HepG2 (cell line): ENCODE results near the gene MAP3K9. TPM values are rescaled to one million over a fixed set of nuclear protein-coding genes. Genes with fewer than 3 reads are reported as not detected.

Experiments
- ATAC-seq: fragments of 200-7000 bp; cut with Tn5 transposase; 3 replicates; pipeline ENCODE4 v1.9.1; 2020; ENCODE audit warnings: mild to moderate bottlenecking, moderate library complexity
- BruUV-seq: library from RNA; stranded (reverse); fragments of 400-500 nt; replicated peaks from 2 replicates; lab custom pipeline; 2021; lab: Mats Ljungman, UMichigan
- CTCF ChIA-PET: fragments of 300-600 bp; formaldehyde crosslinking; extraction: SDS; loops from one replicate; lab custom pipeline; 2021; ENCODE audit warnings: low total read pairs, inconsistent platforms, low intra/inter-chr PET ratio; lab: Yijun Ruan, JAX
- POLR2A ChIA-PET: fragments of 350-600 bp; sonication (Branson Sonifier 250); formaldehyde crosslinking; loops from one replicate; lab custom pipeline; 2020; ENCODE audit warnings: antibody characterized with exemption, inconsistent platforms; lab: Yijun Ruan, JAX
- DNase-seq: peaks from one replicate; pipeline ENCODE4 v3.0.0-alpha.2; 2015; ENCODE audit warnings: low spot score
- FAIRE-seq: peaks from 3 replicates; lab custom pipeline; 2011; peaks lifted over from hg19 to GRCh38; lab: Jason Lieb, UNC
- H2AFZ ChIP-seq: one replicate; pipeline ENCODE4 v1.6.1; 2011; ENCODE audit warnings: low read length, inconsistent platforms
- H3K27ac ChIP-seq: fragments of 300-600 bp; 3 replicates; pipeline ENCODE4 v1.8.0; 2011; ENCODE audit warnings: mixed run types, mild to moderate bottlenecking, mixed read lengths, low read length, inconsistent platforms; ENCODE audit not compliant: insufficient read depth; ENCODE audit errors: extremely low read length
- H3K27me3 ChIP-seq, 2 experiments: fragments of 200-600 bp in 1 of 2; 2 replicates in 1 of 2; 3 replicates in 1 of 2; pipeline versions ENCODE4 v1.6.0 to v1.8.0; 2011; ENCODE audit warnings: low read length in 2 of 2, mild to moderate bottlenecking in 2 of 2, moderate library complexity in 2 of 2, inconsistent platforms in 1 of 2; ENCODE audit not compliant: insufficient read depth in 2 of 2, control insufficient read depth in 1 of 2
- H3K36me3 ChIP-seq, 2 experiments: fragments of 200-600 bp in 1 of 2; replicated peaks in 1 of 2; 2 replicates in 1 of 2; 3 replicates in 1 of 2; pipeline versions ENCODE4 v1.5.1 to v1.8.0; 2011; ENCODE audit warnings: low read length in 2 of 2, inconsistent platforms in 1 of 2; ENCODE audit not compliant: insufficient read depth in 2 of 2, control insufficient read depth in 1 of 2
- H3K4me1 ChIP-seq: 2 replicates; pipeline ENCODE4 v1.5.1; 2012; ENCODE audit warnings: low read length, inconsistent platforms; ENCODE audit not compliant: insufficient read depth
- H3K4me2 ChIP-seq: 2 replicates; pipeline ENCODE4 v1.6.0; 2011; ENCODE audit warnings: low read depth, low read length, inconsistent platforms
- H3K4me3 ChIP-seq, 3 experiments: fragments of 200-600 bp in 1 of 3; sonication (generic), shearing (Covaris generic) in 1 of 3; replicated peaks in 1 of 3; 2 replicates each; pipeline ENCODE4 v1.5.1; 2011 to 2016; ENCODE audit warnings: low read length in 3 of 3, inconsistent platforms in 2 of 3, low read depth in 2 of 3, mild to moderate bottlenecking in 2 of 3, control low read depth in 1 of 3, mixed read lengths in 1 of 3; ENCODE audit not compliant: insufficient read depth in 1 of 3
- H3K79me2 ChIP-seq: one replicate; pipeline ENCODE4 v1.6.1; 2011; ENCODE audit warnings: low read length, inconsistent platforms; ENCODE audit not compliant: insufficient read depth
- H3K9ac ChIP-seq: 2 replicates; pipeline ENCODE4 v1.6.0; 2011; ENCODE audit warnings: mild to moderate bottlenecking, low read depth, low read length, inconsistent platforms; ENCODE audit not compliant: insufficient read depth
- H3K9me3 ChIP-seq: 2 replicates; pipeline ENCODE4 v1.5.1; 2012; ENCODE audit warnings: mild to moderate bottlenecking, low read length
- H4K20me1 ChIP-seq: 2 replicates; pipeline ENCODE4 v1.6.0; 2011; ENCODE audit warnings: inconsistent platforms, mild to moderate bottlenecking, low read length, moderate library complexity; ENCODE audit not compliant: insufficient read depth
- CSRNP1 ChIP-seq: sonication (generic); formaldehyde crosslinking; IDR thresholded peaks from 2 replicates; pipeline ENCODE4 v1.8.1; 2023; ENCODE audit warnings: mild to moderate bottlenecking, missing genetic modification reagents
- HMG20A ChIP-seq: IDR thresholded peaks from 2 replicates; pipeline ENCODE4 v1.6.1; 2016; ENCODE audit warnings: borderline replicate concordance
- HMG20B ChIP-seq: conservative IDR thresholded peaks from 2 replicates; pipeline ENCODE4 v1.6.1; 2016; ENCODE audit warnings: missing genetic modification reagents, missing compliant biosample characterization
- NCOA2 ChIP-seq: sonication (generic); formaldehyde crosslinking; IDR thresholded peaks from 2 replicates; pipeline ENCODE4 v1.8.0; 2022; ENCODE audit warnings: inconsistent platforms
- NR2F1 ChIP-seq, 2 experiments: fragments of 450-650 bp in 1 of 2; formaldehyde crosslinking in 1 of 2; IDR thresholded peaks; 2 replicates each; pipeline versions ENCODE4 v1.5.0 to v1.6.1; 2016 to 2020; ENCODE audit warnings: mild to moderate bottlenecking in 1 of 2, missing compliant biosample characterization in 1 of 2, missing genetic modification reagents in 1 of 2, moderate library complexity in 1 of 2
- NR2F6 ChIP-seq, 2 experiments: IDR thresholded peaks; 2 replicates each; pipeline ENCODE4 v1.6.1; 2016; ENCODE audit warnings: antibody characterized with exemption in 1 of 2, mild to moderate bottlenecking in 1 of 2
- ZNF3 ChIP-seq: IDR thresholded peaks from 2 replicates; pipeline ENCODE4 v1.7.0; 2017; ENCODE audit warnings: inconsistent platforms
- ZNF460 ChIP-seq: sonication (generic); formaldehyde crosslinking; IDR thresholded peaks from 2 replicates; pipeline ENCODE4 v1.5.1; 2020; ENCODE audit warnings: missing genetic modification reagents, mild to moderate bottlenecking, borderline replicate concordance
- ZNF557 ChIP-seq: sonication (generic); formaldehyde crosslinking; IDR thresholded peaks from 2 replicates; pipeline ENCODE4 v1.4.0; 2020; ENCODE audit warnings: missing genetic modification reagents
- WGBS: methylation state at CpG from one replicate; pipeline ENCODE4 v1.1.6; 2017; ENCODE audit warnings: low lambda C conversion rate; 5-methylcytosine and 5-hydroxymethylcytosine counted together
- in situ Hi-C: cut with HindIII; loops from 2 replicates; pipeline ENCODE4 v1.10.0; 2017; ENCODE audit warnings: low pct_unique_long_range_greater_than_20kb; ENCODE audit not compliant: extremely low pct_ligation_motif_present
- intact Hi-C: fragments of 100-400 bp; cut with micrococcal nuclease; formaldehyde crosslinking; loops from one replicate; pipeline ENCODE4 v1.10.0; 2022; ENCODE audit not compliant: unreplicated experiment
- polyA plus RNA-seq, 8 experiments: library from polyadenylated mRNA; depleted of rRNA in 3 of 8; stranded (reverse) in 7 of 8; unstranded in 1 of 8; fragments of >200 nt; fragmentation: Illumina TruSeq in 4 of 8; extraction: Trizol in 4 of 8; gene quantifications; 2 replicates each; pipeline versions ENCODE4 v1.2.1 to v1.2.3, GENCODE V29; 2011 to 2016; ENCODE audit warnings: low read depth in 4 of 8, missing spikeins in 1 of 8, mixed read lengths in 1 of 8; ENCODE audit not compliant: insufficient read depth in 1 of 8
- total RNA-seq, 5 experiments: library from RNA; depleted of rRNA; stranded (reverse); fragments of >200 nt; fragmentation: Illumina TruSeq; extraction: Trizol; gene quantifications; 2 replicates each; pipeline ENCODE4 v1.2.3, GENCODE V29; 2016; ENCODE audit warnings: low read depth in 1 of 5

Gene MAP3K9
- total and polyA plus RNA-seq, 2 of the 13 experiments (the other 11 are each of a cell fraction or from before 2014, with no cell fraction given) = 4.3 to 4.5 TPM

- peak; percentile 82 for TF ChIP-seq NR2F6 (IDR thresholded peaks at IDR 0.05)
- TF ChIP-seq NR2F6 (CRISPR knock-in tag; IDR thresholded peaks at IDR 0.05) = peak; percentile 91
- peak; percentile 41; the same call in 1 of the 2 replicates for TF ChIP-seq NCOA2 (CRISPR knock-in tag)
- TF ChIP-seq ZNF460 = peak; percentile 87
- TF ChIP-seq HMG20A (CRISPR knock-in tag) = 0 out of 2 replicates have a peak, but pooled peaks have one; percentile 18
- TF ChIP-seq ZNF3 (CRISPR knock-in tag) = no peak
- TF ChIP-seq NR2F1 (CRISPR knock-in tag; IDR thresholded peaks at IDR 0.05) = peak; percentile 56 to 60; a peak in 2 of 4 replicates
- no peak for TF ChIP-seq ZNF557 (CRISPR knock-in tag)
Measured at GRCh38 chr14:70811578-70811977, 2.3 kb upstream of the MAP3K9 start (continued).

- TF ChIP-seq CSRNP1 (0 out of 2 replicates have a peak, but pooled peaks have one; percentile 24), HMG20B (no peak)
- no TSS peak for BruUV-seq
- Histone ChIP-seq H3K9ac (peak overlapping the region; percentile 71; the same call in 1 of the 2 replicates), H3K4me3 (peak overlapping the region; percentile 67 to 76 (median 71)), H3K79me2 (peaks cover 23% of the 10 kb centered on the region), H3K36me3 (no peaks in the 10 kb centered on the region), H3K4me1 (peaks cover 51% of the 10 kb centered on the region), H3K27me3 (no peaks in the 10 kb centered on the region; a peak in 1 of 5 replicates), H4K20me1 (no peaks in the 10 kb centered on the region), H3K4me2 (peak overlapping the region; percentile 90), H3K9me3 (no peaks in the 10 kb centered on the region), H3K27ac (no peak overlapping the region), H2AFZ (no peak overlapping the region)
- intact Hi-C loops = no loop called here
- no peak for DNase-seq
- 63% methylated on average over 2 of the region's 2 CpGs for WGBS
- ATAC-seq = no peak
- ChIA-PET CTCF (no interaction called here), POLR2A (interaction anchor here (3.3 kb wide), 1 partner anchor 58 kb away, joined by 20 read pairs; no protein-coding TSS in a partner anchor)
- no peak for FAIRE-seq
- in situ Hi-C loops = no loop called here
Measured at GRCh38 chr14:70811050-70811449, 1.7 kb upstream of the MAP3K9 start.
